Measurements from ENCODE around the gene ROR1. TPM values are rescaled to one million over a fixed set of nuclear protein-coding genes. Genes with fewer than 3 reads are reported as not detected.
A peak's percentile ranks its signal among the peaks of the same experiment; 100 is the strongest.

ROR1 gene
- total RNA-seq, 1 experiment from 2014 or later, result 2.5 TPM

DNA sequence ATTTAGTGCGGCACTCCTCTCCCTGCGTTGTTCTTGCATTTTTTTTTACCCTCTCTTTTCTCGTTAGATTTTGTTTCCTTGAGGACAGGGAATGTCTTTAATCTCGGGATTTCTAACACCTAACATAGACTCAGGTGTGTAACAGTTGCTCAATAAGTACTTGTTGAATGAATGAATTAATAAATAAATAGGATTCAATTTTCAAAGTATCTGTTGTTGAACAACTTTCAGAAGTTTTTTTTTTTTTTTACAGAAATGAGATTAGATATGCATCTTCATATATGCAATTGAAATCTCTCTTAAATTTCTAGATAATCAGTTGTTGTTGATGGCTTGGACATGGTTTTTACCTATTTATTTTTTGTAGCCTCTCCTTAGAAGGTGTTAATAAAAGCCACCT, 83.1 kb downstream of the ROR1 start:
- no peak for DNase-seq (ENCODE audit: low read depth)

DNA sequence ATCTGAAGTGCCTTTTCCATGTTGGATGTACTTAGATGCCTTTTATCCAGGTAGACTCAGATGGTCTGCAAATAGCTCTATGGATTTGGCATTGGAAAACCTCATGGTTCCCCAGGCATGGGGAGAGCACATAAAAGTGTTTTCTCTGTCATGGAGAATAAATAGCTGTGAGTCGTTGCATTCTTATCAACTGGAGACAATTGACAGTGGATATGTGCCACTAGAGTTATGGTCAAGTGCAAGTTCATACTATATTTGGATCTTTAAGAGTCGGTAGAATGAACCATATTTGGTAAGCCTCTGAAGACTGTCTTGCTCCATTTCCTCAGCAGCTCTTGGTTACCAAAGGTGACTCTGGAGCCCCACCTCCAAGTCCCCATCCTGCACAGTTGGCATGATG, 83.7 kb downstream of the ROR1 start:
- no peak for DNase-seq (ENCODE audit: low read depth)

DNA sequence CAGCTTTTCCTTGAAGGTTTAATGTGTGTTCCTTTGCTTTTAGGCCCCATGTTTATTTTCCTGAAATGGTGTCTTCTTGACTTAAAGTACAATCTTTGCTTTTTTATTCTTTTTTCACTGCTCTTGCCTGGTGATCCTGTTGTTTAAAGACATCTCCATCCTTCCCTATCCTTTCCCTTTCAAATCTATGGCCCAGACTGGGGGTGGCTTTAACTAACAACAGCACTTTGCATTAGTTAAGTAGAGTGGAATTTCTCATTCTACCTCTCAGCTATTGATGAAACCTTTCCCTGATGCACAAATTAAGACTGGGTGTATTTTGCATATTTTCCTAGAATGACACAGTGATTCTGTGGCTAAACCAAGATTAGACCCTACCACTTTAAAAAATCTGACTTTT, 84.3 kb downstream of the ROR1 start:
- DNase-seq (ENCODE audit: low read depth), result no peak

DNA sequence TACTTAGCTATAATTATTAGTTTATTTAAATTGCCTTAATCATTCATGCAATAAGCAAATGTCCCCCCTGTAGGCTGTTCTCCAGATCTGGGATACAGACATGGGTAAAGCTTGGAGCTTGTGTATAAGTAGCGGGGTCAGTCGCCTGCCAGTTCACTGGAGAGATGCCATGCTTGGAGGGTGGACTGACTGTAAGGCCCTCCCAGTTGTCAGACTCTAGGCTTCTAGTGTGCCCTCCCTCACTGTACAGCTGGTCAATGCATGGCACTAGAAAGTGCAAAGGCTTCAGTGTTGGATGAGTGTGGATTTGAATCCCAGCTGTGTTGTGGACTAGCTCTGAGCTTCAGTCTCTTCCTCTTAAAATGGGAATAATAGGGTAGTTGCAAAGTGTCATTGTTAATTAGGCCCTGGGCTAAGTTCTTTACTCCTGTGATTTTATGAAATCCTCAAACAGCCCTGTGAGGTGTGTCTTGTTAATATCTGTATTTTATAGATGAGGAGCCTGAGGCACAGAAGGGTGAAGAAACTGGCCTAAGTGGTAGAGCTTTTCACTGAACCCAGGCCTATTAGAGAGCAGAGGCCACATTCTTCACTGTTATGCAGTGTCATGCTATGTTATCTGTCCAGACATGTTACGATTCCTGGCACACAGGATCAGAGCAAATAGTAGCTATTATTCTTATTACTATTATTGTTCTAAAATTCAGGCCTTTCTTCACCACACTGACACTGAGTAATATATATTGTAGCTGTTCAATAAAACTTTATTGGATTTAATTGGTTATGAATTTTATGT, 85.9 kb downstream of the ROR1 start:
- DNase-seq (ENCODE audit: low read depth), result no peak

DNA sequence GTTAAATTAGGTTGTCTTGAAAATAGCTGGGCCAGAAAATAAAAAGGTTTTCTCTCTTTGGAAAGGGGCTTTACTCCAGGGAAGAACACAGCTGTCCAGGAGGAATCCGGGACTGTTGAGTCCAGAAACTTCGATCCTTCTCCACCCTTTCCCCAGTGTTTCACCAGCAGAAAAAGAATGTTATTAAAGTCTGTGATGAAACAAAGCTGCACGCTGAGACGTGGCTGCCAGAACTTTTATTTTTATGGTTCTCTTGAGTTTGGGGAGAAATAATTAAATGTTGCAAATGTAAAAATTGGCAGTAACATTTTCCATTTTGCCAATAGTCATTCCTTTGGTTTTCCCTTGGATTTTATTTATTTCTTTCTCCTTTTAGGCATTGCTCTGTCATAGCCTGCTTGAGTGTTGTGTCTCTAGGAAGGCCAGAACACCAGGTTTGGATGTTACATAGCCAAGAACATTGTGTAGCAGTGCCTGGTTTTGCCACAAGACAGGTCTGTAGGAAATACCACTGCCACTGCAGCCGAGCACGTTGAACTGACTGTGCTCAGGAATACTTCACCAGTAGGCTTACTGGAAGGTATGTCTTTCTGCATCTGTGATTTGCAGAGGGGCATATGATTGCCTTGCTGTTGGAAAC, 87.4 kb downstream of the ROR1 start:
- no peak for DNase-seq (ENCODE audit: low read depth)

DNA sequence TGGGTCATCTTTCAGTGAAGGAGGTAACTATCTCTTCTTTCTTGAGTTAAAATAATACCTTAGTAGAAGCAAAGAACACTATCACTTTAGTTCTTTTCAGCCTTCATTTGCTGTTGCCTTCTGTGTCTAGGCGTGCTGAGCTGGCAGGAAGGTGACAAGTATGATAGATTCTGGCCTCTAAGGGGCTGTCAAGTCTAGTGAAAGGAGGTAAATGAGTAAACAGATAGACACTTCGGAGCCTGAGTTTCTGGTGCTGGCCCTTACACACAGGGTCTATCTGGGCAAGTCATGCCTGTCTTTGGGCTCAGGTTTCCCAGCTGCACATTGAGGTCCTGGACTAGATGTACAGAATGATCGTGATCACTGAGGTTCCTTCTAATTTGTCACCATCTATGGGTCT, 89.3 kb downstream of the ROR1 start:
- no peak for DNase-seq (ENCODE audit: low read depth)

DNA sequence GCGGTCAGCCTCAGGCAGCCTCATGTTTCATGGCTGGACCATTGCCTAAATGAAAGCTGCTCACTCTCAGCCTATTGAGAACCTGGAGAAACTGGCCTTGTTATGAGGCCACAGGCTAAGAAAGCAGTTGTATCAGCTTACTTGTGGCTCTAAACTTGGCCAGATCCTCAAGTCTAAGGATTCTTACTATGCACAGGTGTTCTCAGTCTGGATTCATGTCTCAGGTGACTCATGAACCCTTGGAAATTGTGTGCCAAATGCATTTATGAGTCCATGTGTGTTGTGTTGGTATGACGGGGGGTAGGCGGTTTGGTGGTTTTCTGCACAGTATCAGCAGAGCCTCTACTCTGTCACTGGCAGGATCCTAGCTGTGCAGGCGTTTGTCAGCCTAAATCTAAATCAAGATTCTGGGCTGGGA, 90.4 kb downstream of the ROR1 start:
- DNase-seq (ENCODE audit: low read depth), result no peak

DNA sequence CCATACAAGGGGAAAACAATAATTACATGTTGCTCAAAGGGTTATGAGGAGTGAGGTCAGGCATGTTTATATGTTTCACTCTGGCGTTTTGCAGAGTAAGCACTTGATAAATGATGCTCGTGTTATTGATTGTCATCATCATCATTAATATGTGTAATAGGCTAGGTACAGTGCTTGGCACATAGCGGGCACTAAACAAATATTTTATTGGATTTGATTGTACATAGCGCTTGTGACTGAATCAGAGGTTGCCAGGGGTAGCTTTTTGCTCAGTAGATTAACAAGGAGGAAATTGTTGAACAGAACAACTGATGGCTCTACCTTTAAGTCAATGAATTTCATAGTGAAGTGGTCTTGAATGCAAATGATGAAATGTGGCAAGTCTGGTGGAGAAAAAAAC, 91.7 kb downstream of the ROR1 start:
- no peak for DNase-seq (ENCODE audit: low read depth)

DNA sequence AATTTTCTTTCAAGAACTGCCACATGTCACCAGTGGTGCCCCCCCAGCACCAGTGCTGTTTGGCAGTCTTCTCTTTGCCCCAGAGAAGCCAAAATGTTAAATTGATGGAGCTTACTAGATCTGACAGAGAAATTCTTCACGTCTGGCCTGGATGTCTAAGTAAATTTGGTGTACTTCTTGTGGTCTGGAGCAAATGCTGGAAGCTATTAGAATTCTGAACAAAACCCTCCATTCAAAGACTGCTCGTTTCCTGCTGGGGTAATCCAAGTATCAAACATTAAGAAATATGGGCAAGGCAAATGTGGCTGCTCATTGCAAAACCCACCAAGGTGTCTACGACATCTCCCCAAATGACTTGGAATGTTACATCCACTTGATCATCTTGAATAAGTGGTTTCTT, 92.3 kb downstream of the ROR1 start:
- no peak for DNase-seq (ENCODE audit: low read depth)

DNA sequence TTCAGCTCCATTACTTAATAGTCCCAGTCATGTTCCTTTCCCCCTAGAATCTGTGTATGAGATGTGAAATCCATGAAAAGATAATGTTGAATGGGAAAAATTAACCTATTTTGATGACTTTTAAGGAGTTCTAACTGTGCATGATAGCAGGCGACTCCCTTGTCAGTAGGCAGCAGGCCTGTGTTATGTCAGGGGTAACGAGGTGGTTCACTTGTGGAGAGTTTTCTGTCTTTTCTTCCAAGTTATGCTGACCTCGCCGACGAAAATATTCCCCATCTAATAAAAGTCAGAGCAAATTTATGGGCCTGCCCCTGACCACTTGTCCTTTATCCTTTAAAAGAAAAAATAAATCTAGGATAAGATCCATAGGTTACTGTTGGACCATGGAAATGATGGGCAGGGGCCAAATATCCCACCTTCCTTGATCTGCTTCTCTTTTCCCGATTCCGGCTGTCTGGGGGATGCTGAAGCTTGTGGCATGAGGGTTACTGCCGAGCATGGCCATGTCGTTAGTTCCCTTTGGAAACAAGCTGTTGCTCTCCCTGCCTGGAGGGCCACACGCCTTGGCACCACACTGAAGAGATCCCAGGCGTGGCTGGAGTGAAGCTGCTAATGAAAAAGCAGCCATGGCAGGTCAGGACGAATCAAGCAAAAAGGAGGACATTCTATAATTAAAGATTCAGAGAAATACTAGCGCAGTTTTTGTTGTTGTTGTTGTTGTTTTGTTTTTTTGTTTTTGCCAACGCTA, 93.8 kb downstream of the ROR1 start:
- DNase-seq (ENCODE audit: low read depth), result no peak

DNA sequence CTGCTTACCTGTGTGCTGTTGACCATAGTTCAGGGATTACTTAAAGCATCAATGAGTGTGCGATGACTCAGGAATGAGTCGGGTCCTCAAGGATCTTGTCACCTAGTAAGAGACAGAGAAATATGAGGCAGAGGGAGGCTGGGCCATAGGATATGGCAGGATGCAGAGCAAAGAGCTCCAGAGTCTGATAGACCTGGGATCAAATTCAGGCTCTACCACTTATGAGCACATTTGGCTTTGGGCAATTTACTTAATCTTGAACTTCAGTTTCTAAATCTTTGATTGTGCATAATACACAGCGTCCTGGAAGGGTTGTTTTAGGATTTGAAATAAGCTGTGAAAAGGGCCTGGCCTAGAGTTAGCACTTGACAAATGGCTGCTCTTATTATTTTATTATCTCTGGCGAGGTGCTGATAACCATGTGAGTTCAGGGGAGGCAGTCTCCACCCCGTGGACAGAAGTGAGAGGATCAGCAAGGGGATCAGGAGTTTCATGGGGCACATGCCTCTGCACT, 94.5 kb downstream of the ROR1 start:
- DNase-seq (ENCODE audit: low read depth), result peak; percentile 80

DNA sequence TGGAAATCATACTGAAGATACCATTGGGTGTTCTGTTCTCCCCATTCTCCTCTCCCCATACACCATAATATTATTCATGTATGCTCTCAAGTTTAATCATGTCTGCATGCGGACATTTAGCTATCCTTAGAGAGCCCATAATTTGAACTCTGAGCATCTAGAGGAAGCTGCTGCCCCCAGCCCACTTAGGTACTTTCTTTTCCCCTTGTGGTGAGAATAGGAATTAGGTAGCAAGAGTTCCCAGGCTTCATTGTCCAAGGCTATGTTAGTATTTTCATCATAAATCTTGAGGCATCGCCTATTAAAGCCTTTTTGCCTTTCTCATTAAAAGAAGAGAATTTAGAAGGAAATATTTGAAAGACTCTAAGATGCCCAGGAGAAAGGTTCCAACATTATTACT, 96.3 kb downstream of the ROR1 start:
- DNase-seq (ENCODE audit: low read depth), result no peak

DNA sequence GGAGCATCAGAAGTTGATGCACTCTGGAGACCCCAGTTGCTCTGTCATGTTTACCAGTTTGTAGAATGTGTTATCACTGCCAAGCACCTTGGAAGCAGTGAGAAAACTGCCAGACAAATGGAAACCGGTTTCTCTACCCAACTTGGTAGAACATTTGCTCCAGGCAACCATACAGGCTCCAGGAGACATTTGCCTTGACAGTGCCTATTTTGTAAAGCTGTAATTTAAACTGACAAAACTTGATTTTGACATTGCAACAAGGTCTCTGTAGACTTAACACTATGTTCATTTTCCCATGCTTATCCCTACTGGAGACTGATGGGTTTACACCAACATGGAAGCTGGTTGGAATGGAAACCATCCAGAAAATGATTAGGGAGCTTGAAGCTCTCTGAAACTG, 97.6 kb downstream of the ROR1 start:
- DNase-seq (ENCODE audit: low read depth), result no peak

DNA sequence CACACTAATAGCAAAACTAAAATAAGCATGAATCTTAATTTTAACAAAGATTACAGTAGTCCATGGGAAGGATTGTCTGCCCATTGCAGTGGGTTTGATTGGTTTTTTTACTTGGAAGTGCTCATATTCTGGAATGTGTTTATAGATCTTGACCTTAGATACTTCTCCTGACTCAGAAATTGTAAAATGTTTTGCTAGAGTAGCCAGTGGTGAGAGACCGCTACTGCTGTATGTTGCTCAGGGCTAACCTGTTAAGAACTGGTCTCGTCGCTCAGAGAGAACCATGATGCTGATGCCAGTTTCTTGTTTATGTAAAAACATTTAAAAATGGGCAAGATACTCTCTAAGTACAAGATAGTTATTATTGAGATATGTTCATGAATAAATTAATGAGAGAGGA, 99.9 kb downstream of the ROR1 start:
- DNase-seq (ENCODE audit: low read depth), result peak; percentile 92

DNA sequence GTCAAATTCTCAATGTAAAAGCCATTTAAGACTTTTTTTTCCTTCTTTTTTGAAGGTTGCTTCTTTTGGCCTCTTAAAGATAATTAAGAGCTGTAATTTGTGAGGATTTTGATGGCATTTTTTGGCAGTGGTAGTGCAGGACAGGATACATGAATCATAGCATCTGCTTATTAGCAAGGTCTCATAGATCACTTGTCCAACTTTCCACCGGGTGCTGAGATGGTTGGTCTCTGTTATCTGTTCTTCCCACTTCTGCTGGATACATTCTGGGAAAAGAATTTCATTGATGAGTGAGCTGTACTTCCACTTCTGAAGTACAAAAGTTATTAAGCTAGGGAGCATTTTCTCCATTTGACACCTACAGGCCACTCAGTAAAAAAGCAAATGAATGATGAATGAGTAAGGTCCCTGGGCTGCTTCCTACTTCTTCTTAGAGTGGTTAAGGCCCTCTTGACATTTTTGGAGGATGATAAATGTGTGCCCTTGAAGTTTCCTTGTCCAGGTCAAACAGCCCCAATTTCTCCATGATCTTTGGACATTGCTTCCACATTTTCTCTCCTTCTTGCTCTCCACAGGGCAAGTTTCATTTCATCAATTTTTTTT, 100.6 kb downstream of the ROR1 start:
- peak; percentile 67 for DNase-seq (ENCODE audit: low read depth)

DNA sequence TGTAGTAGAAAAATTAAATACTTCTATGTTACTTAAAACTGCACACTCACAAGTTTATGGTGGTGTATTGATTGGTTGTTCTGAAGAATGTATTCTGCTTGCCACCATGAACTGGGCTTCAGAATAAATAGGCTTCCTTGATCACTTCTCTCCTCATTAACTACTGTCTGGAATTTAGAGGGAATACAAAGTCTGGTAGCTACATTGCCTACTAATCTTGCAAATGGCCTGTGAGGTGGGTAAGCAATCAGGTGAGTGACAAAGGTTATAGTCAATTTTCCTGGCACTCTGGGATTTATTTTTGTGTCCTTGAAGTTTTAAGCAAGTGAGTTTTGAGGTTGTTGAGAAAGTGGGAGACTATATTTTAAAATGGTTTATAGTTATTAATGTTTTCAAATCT, 101.8 kb downstream of the ROR1 start:
- DNase-seq (ENCODE audit: low read depth), result no peak

DNA sequence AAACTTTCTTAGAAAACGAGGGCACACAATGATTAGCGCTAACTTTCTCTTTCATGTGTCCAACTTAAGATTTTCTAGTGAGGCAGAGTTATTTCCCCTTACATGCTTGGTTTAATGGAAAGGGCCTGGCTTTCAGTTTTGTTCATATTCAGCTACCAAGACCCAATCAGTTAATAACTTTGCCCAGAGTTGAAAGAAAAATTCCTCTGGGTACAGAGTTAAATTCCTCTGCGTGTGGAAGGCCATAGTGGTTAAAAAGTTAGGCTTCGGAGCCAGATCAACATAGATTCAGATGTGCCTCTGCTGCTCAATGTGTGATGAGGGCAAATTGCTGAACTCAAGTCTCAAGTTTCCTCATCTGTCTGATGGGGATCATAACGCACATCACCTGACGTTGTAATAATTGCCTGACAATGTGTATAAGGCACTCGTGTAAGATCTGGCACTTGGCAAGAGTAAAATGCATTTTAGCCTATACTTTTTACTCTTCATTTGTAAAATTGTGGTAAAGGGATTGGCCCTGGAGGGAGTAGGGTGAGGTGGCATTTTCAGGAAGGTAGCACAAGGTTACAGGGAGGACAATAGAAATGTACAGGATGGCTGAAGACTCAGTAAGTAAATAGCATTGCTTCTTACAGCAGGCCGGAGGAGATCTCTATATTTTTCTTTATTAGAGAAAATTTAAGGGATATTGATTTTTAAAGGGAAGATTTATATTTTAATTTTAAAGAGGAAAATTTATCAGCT, 103.4 kb downstream of the ROR1 start:
- no peak for DNase-seq (ENCODE audit: low read depth)

DNA sequence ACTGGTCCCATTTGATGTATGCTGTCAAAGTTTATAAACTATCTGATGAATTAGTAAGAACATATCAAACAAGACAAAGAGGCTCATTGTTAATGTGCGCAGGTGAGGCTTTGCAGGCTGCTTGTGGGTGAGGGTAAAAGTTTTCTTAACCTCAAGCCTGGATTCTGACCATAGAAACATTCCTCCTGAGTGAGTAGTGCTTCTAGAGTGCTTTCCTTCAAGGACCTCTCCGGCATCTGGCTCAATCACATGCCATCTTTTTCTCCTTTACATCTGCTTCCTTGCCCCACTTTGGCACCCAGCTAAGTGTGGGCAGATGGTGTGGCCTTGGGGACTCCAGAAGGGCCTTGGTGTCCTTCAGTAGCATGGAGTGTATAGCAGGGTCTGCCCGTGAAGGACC, 104.0 kb downstream of the ROR1 start:
- peak; percentile 90 for DNase-seq (ENCODE audit: low read depth)

DNA sequence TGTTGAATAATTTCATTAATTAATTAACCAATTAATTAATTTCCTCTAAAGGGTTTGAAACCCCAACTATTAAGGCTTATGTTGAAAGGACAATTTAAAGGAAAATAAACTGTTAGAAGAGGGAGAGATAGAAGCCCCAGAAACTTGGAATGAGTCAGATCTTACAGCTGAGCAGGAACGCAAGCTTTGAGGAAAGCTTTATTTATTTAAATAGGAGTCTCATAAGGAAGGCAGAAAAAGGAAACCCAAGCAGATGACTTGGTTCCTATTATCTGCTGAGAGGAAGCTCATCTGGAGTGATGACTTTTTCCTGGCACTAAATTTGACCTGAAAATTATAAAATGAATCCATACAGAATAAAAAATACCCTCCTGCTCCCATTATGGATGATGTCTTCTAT, 105.1 kb downstream of the ROR1 start:
- peak; percentile 50 for DNase-seq (ENCODE audit: low read depth)

DNA sequence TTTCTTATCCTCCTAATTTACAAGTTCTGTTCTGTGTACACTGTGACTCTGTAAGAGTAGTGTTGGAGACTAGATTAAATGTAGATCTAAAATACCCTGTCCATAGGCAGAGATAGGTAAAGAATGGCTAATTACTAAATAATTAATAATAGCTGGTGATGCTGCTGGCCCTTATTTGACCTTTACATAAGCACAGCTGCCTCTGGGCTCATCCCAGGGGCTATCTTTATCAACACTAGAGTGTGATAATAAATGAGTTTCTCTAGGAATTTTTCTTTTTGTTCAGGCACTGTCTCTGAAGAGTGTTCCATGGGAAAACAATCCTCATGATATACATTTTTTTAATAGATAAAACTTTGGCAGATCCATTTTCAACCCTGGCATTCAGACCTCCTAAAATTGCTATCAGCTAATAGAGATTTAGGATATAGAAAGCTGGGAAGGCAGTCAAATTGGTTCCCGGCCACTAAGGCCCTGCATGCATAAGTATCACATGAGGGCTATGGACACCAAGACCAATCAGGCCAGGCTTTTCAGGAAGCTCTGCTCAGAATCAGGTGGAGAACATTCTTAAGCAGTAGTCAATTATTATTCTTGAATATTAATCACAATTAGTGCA, 107.2 kb downstream of the ROR1 start:
- no peak for DNase-seq (ENCODE audit: low read depth)

DNA sequence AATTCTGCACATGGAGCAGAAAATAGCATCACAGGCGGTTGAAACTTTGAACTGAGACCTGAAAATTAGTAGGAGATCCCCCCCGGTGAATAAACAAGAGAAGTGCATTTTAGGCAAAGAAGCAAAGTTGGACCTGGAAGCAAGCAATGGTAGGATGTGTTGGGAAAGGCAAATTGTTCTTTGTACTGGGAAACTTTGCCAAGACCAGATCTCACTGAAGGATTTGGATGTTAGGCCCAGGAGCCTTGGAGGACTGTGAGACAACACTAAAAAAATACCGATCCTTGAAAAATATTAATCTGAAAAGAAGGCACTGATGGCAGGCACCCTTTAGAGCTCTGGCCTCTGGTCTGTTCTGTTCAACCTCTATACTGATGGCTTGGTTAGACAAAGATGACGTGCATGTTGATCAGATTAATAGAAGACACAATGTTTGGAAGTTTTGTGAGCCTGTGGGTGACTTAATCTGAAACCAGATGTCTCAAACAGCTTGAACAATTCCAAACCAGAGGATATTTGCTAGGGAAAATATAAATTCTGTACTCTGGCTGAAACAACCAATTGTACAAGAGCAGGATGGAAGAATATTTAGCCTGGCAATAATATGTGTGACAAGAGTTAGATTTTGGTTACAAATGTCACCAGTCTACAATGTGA, 108.4 kb downstream of the ROR1 start:
- no peak for DNase-seq (ENCODE audit: low read depth)

Measured in M059J (cell line).